PC-3 (cell line): ENCODE data around the gene APH1B.

ENCODE experiments used
- CTCF ChIP-seq: fragments of 300-600 bp; sonication (generic); conservative IDR thresholded peaks from 2 replicates; pipeline ENCODE4 v1.5.1; 2017; ENCODE audit warnings: antibody characterized with exemption, low read depth, mild to moderate bottlenecking, low read length
- EZH2phosphoT487 ChIP-seq: fragments of 300-600 bp; sonication (generic); IDR thresholded peaks from 2 replicates; pipeline ENCODE4 v1.6.1; 2018; ENCODE audit warnings: mild to moderate bottlenecking, antibody characterized with exemption, low read length, borderline replicate concordance

- TF ChIP-seq EZH2phosphoT487 (no peak), CTCF (no peak)
Observed at GRCh38 chr15:63234451-63234870, 42.9 kb upstream of the APH1B start.
